Activated naive CD8-positive, alpha-beta T cell (primary cell): ENCODE results near the gene SORCS3.
"Not testable (repeated sequence)": the region's sequence is repeated elsewhere in the genome, so short reads cannot be mapped to it uniquely, and the experiment has no call there.

Experiments
- H3K27ac Mint-ChIP-seq: one replicate; pipeline ENCODE4 v1.8.0; 2021; ENCODE audit warnings: mixed read lengths
- H3K27me3 Mint-ChIP-seq: one replicate; pipeline ENCODE4 v1.8.0; 2021; ENCODE audit warnings: mixed read lengths
- H3K36me3 Mint-ChIP-seq: one replicate; pipeline ENCODE4 v1.8.0; 2021; ENCODE audit warnings: mixed read lengths
- H3K4me1 Mint-ChIP-seq: one replicate; pipeline ENCODE4 v1.8.0; 2021; ENCODE audit warnings: low read depth, mixed read lengths
- H3K4me3 Mint-ChIP-seq: one replicate; pipeline ENCODE4 v1.8.0; 2021; ENCODE audit warnings: mild to moderate bottlenecking, mixed read lengths
- H3K9me3 Mint-ChIP-seq: one replicate; pipeline ENCODE4 v1.8.0; 2021; ENCODE audit warnings: low read depth, mixed read lengths

Gene SORCS3

GRCh38 chr10:104694074-104694473, 53.0 kb downstream of the SORCS3 start:
- Mint-ChIP-seq H3K36me3 (no peaks in the 10 kb centered on the region), H3K4me3 (no peak overlapping the region)

GRCh38 chr10:104703262-104703661, 62.2 kb downstream of the SORCS3 start:
- H3K36me3 Mint-ChIP-seq, H3K27ac Mint-ChIP-seq, H3K27me3 Mint-ChIP-seq, H3K4me1 Mint-ChIP-seq, H3K9me3 Mint-ChIP-seq, H3K4me3 Mint-ChIP-seq: not testable (repeated sequence)

More at GRCh38 chr10:104694074-104694473, 53.0 kb downstream of the SORCS3 start:
- H3K9me3 Mint-ChIP-seq, result no peaks in the 10 kb centered on the region
- peaks cover 9% of the 10 kb centered on the region for H3K27me3 Mint-ChIP-seq
- no peak overlapping the region for H3K27ac Mint-ChIP-seq
- H3K4me1 Mint-ChIP-seq, result no peaks in the 10 kb centered on the region

DNA sequence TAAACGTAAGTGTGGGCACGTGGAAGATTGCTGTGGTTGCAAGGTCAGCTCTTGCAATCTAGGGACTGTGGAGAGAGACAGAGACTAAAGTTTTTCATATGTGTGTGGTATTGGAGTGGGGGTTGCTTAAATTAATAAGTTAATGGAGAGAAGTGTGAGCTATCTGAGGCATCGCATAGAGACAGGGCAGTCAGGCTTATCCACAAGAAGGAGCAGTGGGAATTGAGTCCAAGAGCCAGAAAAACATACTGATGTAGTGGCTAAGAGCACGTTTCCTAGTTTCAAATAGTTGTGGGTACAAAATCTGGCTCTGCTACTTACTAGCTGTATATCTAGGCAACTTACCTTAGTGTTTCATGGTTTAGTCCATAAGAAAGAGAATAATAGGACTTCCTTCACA, 65.8 kb downstream of the SORCS3 start:
- peaks cover 4% of the 10 kb centered on the region for H3K27me3 Mint-ChIP-seq
- H3K4me3 Mint-ChIP-seq, result no peak overlapping the region
- H3K27ac Mint-ChIP-seq, result no peak overlapping the region
- H3K9me3 Mint-ChIP-seq, result no peaks in the 10 kb centered on the region
- H3K4me1 Mint-ChIP-seq, result no peaks in the 10 kb centered on the region
- no peaks in the 10 kb centered on the region for H3K36me3 Mint-ChIP-seq

DNA sequence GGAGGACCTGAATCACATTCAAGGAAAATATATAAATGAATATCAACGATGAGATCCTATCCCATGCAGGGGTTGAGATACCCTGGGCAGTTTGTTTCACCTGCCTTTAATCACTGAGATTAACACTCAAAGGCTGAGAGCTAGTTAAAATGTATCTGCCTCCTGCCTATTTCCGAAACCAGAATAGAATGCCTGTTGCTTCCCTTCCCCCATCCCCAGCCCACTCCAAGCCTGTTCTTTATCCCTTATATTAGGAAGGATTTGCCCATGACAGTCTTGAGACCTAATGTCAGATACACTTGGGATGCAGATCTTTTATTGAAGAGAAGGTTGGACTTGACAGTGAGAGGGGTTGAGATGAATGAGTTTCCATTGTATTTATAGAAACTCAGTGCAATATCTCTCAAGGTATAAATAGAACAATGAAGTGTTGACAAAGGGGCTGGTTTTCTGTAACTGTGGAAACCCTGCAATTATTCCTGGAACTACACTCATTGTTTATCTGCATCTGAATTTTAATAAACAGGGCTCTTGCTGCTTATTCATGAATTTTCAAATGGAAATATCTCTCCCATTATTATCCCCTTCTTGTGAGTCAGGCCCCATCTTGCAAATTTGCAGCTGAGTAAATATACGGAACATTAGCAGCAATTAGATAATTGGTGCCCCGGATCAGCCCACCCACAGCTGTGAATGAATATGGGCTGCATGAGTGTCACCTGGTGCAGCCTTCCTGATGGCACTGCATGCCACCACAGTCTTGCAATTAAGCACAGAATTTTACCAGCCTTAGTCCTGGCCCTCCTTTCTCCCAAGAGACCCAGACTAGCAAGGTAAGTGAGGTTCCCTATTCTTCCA, 66.7 kb downstream of the SORCS3 start:
- Mint-ChIP-seq H3K27ac (no peak overlapping the region), H3K36me3 (no peaks in the 10 kb centered on the region), H3K27me3 (peaks cover 4% of the 10 kb centered on the region), H3K9me3 (no peaks in the 10 kb centered on the region), H3K4me3 (no peak overlapping the region), H3K4me1 (no peaks in the 10 kb centered on the region)

DNA sequence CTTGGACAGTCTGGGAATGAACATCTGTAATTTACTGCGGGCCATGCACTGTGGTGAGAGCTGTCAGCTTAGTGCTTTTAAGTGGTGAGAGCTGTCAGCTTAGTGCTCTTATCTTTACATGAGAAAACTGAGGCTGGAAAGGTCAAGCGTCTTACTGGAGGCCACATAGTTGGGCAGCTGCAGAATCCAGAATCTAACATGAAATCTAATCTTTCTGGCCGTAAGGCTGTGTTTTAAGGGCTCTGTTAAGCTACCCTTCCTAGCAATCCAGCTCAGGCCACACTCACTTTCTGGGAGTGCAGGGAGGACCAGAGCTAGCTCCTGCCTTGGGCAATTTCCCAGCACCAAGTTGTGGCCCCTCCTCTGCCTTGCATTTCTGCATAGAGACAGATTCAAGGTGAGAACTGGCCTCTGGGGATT, 70.2 kb downstream of the SORCS3 start:
- no peaks in the 10 kb centered on the region for H3K4me1 Mint-ChIP-seq
- no peak overlapping the region for H3K4me3 Mint-ChIP-seq

DNA sequence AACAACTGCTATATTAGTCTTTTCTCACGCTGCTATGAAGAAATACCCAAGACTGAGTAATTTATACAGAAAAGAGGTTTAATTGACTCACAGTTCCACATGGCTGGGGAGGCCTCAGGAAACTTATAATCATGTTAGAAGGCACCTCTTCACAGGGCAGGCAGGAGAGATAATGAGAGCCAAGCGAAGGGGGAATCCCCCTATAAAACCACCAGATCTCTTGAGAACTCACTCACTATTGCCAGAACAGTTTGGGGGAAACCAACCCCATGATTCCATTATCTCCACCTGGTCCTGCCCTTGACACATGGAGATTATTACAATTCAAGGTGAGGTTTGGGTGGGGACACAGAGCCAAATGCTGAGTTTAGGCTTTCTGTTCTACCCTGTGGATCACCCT, 89.5 kb downstream of the SORCS3 start:
- not testable (repeated sequence) for H3K27ac Mint-ChIP-seq, H3K4me3 Mint-ChIP-seq, H3K4me1 Mint-ChIP-seq, H3K36me3 Mint-ChIP-seq, H3K27me3 Mint-ChIP-seq, H3K9me3 Mint-ChIP-seq

More for the DNA sequence above, 70.2 kb downstream of the SORCS3 start:
- Mint-ChIP-seq H3K27ac (no peak overlapping the region), H3K36me3 (no peaks in the 10 kb centered on the region), H3K27me3 (peaks cover 1% of the 10 kb centered on the region), H3K9me3 (no peaks in the 10 kb centered on the region)

GRCh38 chr10:104731192-104731591, 90.1 kb downstream of the SORCS3 start:
- Mint-ChIP-seq H3K4me1 (no peaks in the 10 kb centered on the region), H3K36me3 (no peaks in the 10 kb centered on the region), H3K27ac (no peak overlapping the region), H3K9me3 (no peaks in the 10 kb centered on the region), H3K4me3 (no peak overlapping the region), H3K27me3 (no peaks in the 10 kb centered on the region)

DNA sequence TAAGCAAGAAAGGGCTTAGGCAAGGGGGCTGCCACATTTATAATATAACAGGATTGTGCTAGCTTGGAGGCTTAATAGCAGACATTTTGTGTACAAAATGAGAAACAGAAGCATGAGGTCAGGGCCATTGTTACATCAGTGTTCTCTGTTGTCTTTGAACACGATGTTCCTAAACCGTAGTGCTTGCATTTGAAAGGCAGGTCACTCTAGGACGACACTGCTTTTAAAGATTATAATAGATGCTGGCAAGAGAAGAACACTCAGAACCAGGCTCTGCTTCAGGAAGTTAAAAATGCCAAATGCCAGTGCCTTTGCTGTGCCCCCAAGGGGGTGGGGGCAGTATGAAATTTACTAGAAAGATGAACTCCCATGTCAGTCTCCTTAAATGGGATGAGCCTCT, 91.1 kb downstream of the SORCS3 start:
- Mint-ChIP-seq H3K27me3 (no peaks in the 10 kb centered on the region), H3K36me3 (no peaks in the 10 kb centered on the region), H3K27ac (no peak overlapping the region), H3K9me3 (no peaks in the 10 kb centered on the region), H3K4me3 (no peak overlapping the region), H3K4me1 (no peaks in the 10 kb centered on the region)

DNA sequence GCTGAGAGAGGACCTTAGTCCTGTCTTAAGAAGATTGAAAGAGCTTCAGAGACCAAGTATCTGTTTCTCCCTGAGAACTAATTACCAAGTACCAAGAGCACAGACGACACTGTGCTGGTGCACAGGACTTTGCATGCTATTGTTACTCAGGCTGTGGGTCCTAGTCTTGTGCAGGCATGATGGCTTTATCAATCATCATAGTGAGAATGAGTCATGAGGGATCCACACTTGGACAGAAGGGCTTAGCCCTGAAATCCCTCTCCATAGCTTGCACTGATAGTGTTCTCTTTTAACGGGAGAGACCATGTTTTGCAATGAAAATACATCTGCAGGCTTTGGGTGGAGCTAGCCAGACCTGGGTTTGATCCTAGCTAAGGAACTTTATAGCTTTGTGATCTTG, 93.3 kb downstream of the SORCS3 start:
- no peak overlapping the region for H3K27ac Mint-ChIP-seq
- H3K27me3 Mint-ChIP-seq, result no peaks in the 10 kb centered on the region
- no peaks in the 10 kb centered on the region for H3K4me1 Mint-ChIP-seq
- no peaks in the 10 kb centered on the region for H3K9me3 Mint-ChIP-seq
- H3K36me3 Mint-ChIP-seq, result no peaks in the 10 kb centered on the region
- H3K4me3 Mint-ChIP-seq, result no peak overlapping the region

DNA sequence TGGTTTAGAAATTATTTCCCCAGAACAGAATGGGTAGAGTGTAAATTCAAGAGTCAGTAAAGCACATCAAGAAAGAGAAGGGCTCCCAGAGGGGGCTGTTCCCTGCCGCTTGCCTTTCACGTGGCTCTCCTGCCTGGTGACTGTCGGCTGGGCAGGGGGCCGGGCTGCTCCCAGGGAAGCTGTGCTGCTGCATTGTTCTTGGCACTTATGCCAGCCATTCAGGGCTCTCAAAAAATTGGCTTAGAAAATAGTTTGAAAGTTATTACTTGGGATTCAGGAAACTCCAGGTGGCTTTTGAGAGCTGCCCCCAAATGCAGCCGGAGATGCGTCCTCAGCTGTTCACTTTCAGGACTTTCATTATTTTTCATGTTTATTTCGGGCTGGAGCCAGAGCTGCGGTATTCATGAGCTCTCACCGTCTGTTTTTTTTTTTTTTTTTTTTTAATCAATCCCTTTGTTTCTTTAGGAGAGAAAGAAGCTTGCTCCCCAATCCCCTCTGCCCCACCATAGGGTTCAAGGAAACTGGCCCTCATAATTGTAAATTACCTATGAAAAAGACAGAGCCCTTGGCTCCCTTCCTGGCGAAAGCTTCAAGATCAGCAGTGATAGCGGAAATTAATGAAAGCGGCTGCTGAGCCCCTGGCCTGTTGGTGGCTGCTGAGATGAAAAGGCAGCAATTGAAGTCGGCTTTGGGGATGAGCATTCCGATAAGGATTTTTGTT, 94.1 kb downstream of the SORCS3 start:
- no peaks in the 10 kb centered on the region for H3K36me3 Mint-ChIP-seq
- no peaks in the 10 kb centered on the region for H3K9me3 Mint-ChIP-seq

DNA sequence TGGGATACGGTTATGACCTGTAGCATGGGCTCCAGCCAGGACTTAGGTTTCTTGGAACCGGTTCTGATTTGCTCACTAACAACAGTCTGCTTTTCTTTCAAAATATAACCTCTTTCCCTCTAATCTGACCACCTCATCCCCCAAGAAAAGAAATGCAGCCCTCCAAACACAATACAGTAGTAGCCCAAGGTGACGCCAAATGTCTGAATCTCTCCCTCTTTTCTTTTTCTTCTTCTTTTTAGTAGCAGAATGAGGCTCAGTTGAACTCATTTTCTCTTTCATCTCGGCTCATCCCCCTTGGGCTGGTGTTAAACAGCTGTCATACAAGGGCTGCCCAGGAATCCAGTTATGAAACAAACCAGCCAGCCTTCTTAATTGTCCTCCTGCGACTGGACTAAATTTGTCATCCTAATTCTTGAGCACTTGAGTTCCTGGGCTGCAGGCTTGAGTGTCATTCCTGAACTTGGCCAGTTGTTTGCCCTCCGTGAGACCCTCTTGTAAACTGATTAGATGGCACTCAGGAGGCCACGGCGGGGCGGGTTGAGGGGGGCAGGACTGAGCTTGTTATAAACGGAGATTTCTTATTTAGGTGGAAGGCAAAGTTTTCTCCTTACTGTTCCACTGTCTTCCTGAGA, 94.8 kb downstream of the SORCS3 start:
- H3K27me3 Mint-ChIP-seq, result no peaks in the 10 kb centered on the region
- H3K9me3 Mint-ChIP-seq, result no peaks in the 10 kb centered on the region
- no peaks in the 10 kb centered on the region for H3K4me1 Mint-ChIP-seq
- no peak overlapping the region for H3K4me3 Mint-ChIP-seq
- no peaks in the 10 kb centered on the region for H3K36me3 Mint-ChIP-seq
- no peak overlapping the region for H3K27ac Mint-ChIP-seq

More for the DNA sequence above, 94.1 kb downstream of the SORCS3 start:
- Mint-ChIP-seq H3K27me3 (no peaks in the 10 kb centered on the region), H3K4me1 (no peaks in the 10 kb centered on the region), H3K27ac (no peak overlapping the region), H3K4me3 (no peak overlapping the region)

GRCh38 chr10:104741127-104741526, 100.0 kb downstream of the SORCS3 start:
- H3K27ac Mint-ChIP-seq, result no peak overlapping the region
- H3K27me3 Mint-ChIP-seq, result no peaks in the 10 kb centered on the region
- H3K4me3 Mint-ChIP-seq, result no peak overlapping the region
- H3K4me1 Mint-ChIP-seq, result no peaks in the 10 kb centered on the region
- no peaks in the 10 kb centered on the region for H3K9me3 Mint-ChIP-seq
- H3K36me3 Mint-ChIP-seq, result no peaks in the 10 kb centered on the region

GRCh38 chr10:104744052-104744451, 103.0 kb downstream of the SORCS3 start:
- H3K9me3 Mint-ChIP-seq, result no peaks in the 10 kb centered on the region

DNA sequence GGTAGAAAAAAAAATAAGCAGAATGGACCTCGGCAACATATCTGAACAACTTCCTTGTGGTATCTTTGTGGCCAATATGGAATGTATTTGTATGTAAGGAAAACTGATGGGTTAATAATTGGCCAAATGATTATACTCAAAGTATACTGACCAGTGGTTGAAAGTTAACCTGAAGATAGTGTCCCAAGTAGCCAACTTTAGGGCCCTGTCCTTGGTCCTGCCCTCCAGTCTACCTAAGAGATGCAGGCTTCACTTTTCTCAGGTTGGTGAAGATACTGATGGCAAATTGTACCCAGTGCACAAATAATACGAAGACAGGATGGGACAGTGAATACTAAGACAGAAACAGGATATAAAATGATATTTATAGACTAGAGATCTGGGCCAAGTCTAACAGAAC, 109.2 kb downstream of the SORCS3 start:
- no peaks in the 10 kb centered on the region for H3K4me1 Mint-ChIP-seq
- H3K9me3 Mint-ChIP-seq, result no peaks in the 10 kb centered on the region
- no peak overlapping the region for H3K4me3 Mint-ChIP-seq
- no peaks in the 10 kb centered on the region for H3K36me3 Mint-ChIP-seq
- H3K27ac Mint-ChIP-seq, result no peak overlapping the region
- H3K27me3 Mint-ChIP-seq, result peaks cover 5% of the 10 kb centered on the region

More at GRCh38 chr10:104744052-104744451, 103.0 kb downstream of the SORCS3 start:
- H3K36me3 Mint-ChIP-seq, result no peaks in the 10 kb centered on the region
- H3K4me1 Mint-ChIP-seq, result no peaks in the 10 kb centered on the region
- H3K4me3 Mint-ChIP-seq, result no peak overlapping the region
- H3K27ac Mint-ChIP-seq, result no peak overlapping the region
- H3K27me3 Mint-ChIP-seq, result peaks cover 3% of the 10 kb centered on the region

GRCh38 chr10:104762793-104763192, 121.7 kb downstream of the SORCS3 start:
- H3K27me3 Mint-ChIP-seq, result peaks cover 3% of the 10 kb centered on the region
- H3K9me3 Mint-ChIP-seq, result no peaks in the 10 kb centered on the region
- no peaks in the 10 kb centered on the region for H3K36me3 Mint-ChIP-seq
- no peak overlapping the region for H3K27ac Mint-ChIP-seq
- H3K4me1 Mint-ChIP-seq, result no peaks in the 10 kb centered on the region
- H3K4me3 Mint-ChIP-seq, result no peak overlapping the region
